ENCODE data around the gene MRPS5.

MRPS5 gene

DNA sequence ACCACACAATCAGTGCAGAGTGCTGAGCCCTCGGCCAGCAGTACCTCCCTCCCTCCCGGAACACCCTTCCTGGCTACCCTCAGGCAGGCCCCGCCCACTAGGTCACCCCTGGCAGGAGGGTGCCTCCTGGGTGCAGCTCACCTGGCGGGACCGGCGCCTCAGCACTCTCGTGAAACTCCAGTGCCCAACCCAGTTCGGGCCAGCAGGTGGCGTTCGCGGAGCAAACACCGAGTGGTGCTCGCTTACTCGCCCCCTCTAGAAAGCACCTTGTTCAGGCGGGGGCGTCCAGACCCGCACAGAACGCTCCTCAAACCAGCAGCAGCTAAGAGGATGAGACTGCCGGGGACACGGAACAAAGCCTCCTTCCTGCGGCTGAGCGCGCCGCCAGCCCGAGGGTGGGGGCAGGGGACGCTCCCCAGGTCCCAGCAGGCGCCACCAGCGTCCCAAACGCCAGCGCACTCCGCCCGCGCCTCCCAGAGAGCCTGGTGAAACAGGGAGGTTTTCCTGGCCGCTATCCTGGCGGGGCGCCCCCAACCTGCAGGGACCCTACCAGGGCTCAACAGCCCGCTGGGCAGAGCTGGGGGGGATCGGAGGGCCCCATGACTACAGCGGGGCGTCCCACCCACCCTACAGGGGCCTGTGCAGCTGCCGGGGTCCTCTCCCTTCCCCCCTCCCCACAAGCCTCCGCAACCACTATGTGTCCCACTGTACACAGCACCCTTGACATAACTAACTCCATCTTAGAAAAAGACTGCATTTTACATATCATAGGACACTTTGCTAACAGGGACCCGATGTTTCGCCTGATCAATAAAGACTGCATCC lies 44.7 kb downstream of the MRPS5 start:
- TF ChIP-seq, protein P1, sequence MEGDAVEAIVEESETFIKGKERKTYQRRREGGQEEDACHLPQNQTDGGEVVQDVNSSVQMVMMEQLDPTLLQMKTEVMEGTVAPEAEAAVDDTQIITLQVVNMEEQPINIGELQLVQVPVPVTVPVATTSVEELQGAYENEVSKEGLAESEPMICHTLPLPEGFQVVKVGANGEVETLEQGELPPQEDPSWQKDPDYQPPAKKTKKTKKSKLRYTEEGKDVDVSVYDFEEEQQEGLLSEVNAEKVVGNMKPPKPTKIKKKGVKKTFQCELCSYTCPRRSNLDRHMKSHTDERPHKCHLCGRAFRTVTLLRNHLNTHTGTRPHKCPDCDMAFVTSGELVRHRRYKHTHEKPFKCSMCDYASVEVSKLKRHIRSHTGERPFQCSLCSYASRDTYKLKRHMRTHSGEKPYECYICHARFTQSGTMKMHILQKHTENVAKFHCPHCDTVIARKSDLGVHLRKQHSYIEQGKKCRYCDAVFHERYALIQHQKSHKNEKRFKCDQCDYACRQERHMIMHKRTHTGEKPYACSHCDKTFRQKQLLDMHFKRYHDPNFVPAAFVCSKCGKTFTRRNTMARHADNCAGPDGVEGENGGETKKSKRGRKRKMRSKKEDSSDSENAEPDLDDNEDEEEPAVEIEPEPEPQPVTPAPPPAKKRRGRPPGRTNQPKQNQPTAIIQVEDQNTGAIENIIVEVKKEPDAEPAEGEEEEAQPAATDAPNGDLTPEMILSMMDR (IDR thresholded peaks at IDR 0.05; ENCODE audit: low read depth, low read length): peak; percentile 84
- H3K4me3 ChIP-seq (ENCODE audit: low read depth, low read length): peak overlapping the region; percentile 51

DNA sequence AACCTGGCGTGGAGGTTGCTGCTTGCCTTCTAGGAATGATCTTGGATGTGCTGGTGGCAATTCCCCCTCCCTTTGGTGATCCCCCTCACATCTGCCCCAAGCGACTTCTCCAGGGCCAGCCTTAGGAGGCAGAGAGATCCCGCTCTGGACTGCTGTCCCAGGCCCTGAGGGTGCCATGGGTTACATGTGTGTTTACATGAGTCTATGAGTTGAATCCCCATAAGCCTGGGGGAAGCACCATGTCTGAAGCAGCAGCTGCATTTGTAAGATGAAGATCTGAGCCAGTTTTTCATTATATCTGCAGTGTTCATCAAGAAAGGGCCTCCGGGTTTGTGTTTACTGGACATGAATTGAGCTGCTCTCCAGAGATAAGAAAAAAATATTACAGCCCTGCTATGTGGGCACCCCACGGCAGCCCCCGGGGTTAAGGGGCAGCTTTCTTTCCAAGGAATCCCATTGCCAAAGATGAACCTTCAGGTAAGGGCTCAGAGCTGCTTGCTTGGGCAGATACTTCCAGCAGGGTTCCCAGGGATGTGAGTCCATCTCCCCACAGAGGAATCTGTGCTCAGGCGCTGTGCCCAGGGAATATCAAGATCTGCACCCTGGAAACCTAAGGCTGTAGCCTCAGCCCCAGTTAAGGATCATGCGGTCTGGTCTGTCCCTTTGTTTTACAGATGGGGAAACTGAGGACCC lies 46.0 kb downstream of the MRPS5 start:
- H3K4me3 ChIP-seq (ENCODE audit: low read depth, low read length): no peak overlapping the region
- TF ChIP-seq, protein P1 (IDR thresholded peaks at IDR 0.05; ENCODE audit: low read depth, low read length): no peak

DNA sequence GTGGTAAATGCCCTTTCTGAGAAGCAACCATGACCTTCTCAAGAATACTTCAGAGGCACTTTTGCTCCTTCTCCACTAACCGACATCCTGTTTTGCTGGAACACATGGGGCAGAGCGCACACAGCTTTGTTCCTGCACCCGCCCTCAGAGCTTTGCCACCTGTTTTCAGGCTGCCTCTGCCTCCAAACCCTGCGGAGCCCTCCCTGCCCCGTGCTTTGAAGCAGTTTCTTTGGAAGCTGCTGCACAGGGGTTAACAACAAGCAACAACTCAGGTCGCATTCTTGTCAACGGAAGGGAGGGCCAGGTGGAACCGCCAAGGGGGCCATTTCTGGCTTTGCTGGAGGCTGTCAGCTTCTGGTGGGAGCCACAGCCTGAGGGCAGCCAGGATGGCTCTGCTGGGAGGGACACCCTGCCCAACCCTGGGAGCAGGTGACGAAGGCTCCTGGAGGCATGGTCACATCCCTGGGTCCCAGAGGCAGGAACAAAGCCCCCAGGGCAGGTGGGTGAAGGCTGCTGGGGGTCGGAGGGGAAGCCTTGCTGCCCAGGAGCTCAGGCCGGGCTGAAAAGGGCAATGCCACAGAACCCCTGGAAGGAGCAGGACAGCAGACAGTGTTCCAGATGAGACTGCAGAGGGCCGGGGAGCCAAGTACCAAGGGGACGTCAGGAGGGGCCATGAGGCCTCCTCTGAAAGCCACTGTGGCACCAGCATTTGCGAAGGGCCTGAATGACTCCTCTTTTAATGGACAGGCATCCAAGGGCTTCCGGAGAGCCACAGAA lies 46.8 kb downstream of the MRPS5 start:
- no peak overlapping the region for H3K4me3 ChIP-seq (ENCODE audit: low read depth, low read length)
- TF ChIP-seq, protein P1 (IDR thresholded peaks at IDR 0.05; ENCODE audit: low read depth, low read length): no peak

DNA sequence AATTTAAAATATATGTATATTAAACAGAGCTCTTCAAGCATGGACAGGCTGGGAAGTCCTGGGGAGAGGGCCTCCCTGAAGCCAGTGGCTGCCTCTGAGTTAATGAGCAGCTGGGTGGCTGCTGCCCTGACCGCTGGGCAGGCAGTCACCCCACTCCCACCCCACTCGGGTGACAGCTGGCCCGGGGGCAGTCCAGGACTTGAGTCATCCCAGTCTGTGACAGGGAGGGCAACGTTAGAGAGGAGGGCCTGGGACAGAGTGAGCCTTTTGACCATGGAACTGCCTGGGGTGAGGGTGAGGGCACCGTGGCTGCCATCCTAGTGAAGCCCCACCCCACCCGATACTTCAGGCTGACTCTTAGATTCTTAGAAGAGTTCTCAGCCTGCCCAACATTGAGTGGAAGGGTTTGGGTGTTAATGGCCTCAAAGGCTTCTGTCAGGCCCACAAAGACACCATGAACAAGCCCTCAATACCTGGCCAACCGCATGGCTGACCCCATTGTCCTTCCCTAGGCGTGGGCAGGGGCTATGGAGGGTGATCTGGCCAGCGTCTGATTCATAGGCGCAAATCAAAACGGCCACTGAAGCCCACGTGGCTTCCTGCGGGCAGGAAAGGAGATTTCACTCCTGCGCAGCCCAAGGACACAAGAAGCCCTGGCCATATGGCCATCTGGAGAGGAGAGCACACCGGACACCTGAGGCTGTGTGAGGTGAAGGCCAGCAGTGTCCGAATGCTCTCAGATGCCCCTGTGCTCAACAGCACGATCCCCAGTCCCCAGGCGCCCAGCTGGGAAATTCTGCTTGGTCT lies 47.5 kb downstream of the MRPS5 start:
- no peak overlapping the region for H3K4me3 ChIP-seq (ENCODE audit: low read depth, low read length)
- TF ChIP-seq, protein P1 (IDR thresholded peaks at IDR 0.05; ENCODE audit: low read depth, low read length): no peak

DNA sequence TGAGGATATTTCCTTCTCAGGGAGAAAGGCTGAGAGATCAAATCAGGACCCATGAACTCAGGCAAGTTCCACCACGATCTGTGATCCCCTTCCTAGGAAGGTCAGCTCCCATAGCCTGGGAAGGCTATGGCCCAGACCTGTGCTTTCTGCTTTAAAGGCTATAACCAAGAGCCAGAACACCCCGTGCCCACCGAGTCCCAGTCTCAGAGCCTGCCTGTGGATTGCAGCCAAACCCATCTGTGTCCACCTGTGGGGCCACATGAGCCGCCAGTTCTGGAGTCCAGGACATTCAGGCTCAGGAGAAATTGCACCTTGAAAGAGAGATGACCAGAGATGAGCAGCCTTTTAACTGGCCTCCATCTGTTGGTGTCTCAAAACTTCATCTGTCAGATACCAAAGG lies 49.2 kb downstream of the MRPS5 start:
- TF ChIP-seq, protein P1 (IDR thresholded peaks at IDR 0.05; ENCODE audit: low read depth, low read length): no peak

DNA sequence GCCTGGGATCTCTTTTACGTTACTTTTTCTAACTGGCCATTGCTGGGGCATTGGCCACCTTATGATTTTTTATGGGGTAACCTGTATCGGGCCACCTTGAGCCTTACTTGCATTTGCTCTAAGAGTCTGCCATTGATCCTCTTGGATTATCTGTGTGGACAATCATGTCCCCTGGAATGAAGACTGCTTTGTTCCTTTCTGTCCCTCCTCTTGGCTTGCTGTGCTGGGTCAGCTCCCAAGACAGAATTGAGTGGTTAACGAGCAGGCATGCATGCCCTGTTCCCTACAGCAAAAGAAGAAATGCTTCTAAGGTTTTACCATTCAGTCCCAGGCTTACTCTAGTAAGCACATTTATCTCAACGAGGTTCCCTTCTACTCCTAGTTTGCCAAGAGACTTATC lies 49.8 kb downstream of the MRPS5 start:
- no peak overlapping the region for H3K4me3 ChIP-seq (ENCODE audit: low read depth, low read length)
- TF ChIP-seq, protein P1 (IDR thresholded peaks at IDR 0.05; ENCODE audit: low read depth, low read length): no peak

More for the DNA sequence above, 49.2 kb downstream of the MRPS5 start:
- H3K4me3 ChIP-seq (ENCODE audit: low read depth, low read length): no peak overlapping the region

Measured in WI38 (cell line).